ENCODE measurements around the gene LOXL4.

LOXL4 gene

GRCh38 chr10:98294270-98294627, 26.3 kb upstream of the LOXL4 start:
- H3K27ac ChIP-seq = no peak overlapping the region
- no peak for TF ChIP-seq CTCF (conservative IDR thresholded peaks at IDR 0.05)

GRCh38 chr10:98293550-98294269, 25.7 kb upstream of the LOXL4 start:
- TF ChIP-seq CTCF (conservative IDR thresholded peaks at IDR 0.05) = no peak
- no peak overlapping the region for H3K27ac ChIP-seq

- H3K27ac ChIP-seq = no peak overlapping the region
These were observed 25.0 kb upstream of the LOXL4 start for GRCh38 chr10:98292971-98293370.

GRCh38 chr10:98289802-98290209, 21.8 kb upstream of the LOXL4 start:
- H3K27ac ChIP-seq = no peak overlapping the region
- no peak for TF ChIP-seq CTCF (conservative IDR thresholded peaks at IDR 0.05)

More at GRCh38 chr10:98292971-98293370, 25.0 kb upstream of the LOXL4 start:
- no peak for TF ChIP-seq CTCF (conservative IDR thresholded peaks at IDR 0.05)

DNA sequence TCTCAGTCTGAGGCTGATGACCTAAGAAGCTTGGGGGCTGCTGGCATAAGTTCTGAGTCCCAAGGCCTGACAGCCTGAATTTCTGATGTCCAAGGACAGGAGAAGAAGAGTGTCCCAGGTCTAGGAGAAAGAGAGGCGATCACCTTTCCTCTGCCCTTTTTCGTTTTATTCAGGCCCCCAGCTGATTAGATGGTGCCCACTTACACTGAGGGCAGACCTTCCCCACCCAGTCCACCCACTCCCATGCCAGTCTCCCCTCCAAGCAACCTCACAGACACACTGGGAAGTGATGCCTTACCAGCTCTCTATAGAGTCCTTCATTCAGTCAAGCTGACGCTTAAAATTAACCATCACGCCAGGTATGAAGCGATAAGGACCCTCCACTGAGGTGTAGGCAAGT, 19.3 kb upstream of the LOXL4 start:
- TF ChIP-seq CTCF (conservative IDR thresholded peaks at IDR 0.05) = no peak
- no peak overlapping the region for H3K27ac ChIP-seq

DNA sequence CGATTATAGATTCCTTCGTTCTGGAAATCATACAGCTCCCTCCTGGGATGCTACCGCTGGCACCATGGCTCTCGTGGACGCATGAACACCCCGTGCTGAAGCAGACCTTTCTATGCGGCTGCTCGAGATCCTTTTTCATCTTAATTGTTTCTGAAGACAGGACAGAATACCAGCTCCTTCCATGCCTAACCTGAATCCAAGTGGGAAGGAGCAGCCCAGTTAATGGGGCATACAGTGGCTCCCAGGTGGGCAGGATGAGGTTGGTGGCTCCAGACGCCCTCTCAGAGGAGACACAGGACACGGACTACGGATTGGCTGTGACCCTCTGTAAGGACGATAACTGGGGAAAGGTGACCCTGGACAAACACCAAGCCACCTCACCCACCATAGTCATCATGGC, 18.4 kb upstream of the LOXL4 start:
- H3K27ac ChIP-seq = no peak overlapping the region
- no peak for TF ChIP-seq CTCF (conservative IDR thresholded peaks at IDR 0.05)

GRCh38 chr10:98285416-98285815, 17.4 kb upstream of the LOXL4 start:
- no peak for TF ChIP-seq CTCF (conservative IDR thresholded peaks at IDR 0.05)
- H3K27ac ChIP-seq = no peak overlapping the region

Data from VCaP (cell line).